GM12801 (cell line): Measurements from ENCODE around the gene GPHN.

Source experiments
- TF ChIP-seq, protein P1 (sequence below): IDR thresholded peaks from one replicate; pipeline ENCODE4 v1.5.1; 2011; ENCODE audit warnings: control low read depth; ENCODE audit not compliant: insufficient read length; ENCODE audit errors: extremely low read depth

GPHN gene

GRCh38 chr14:66859063-66859671, 351.2 kb downstream of the GPHN start:
- TF ChIP-seq, protein P1, sequence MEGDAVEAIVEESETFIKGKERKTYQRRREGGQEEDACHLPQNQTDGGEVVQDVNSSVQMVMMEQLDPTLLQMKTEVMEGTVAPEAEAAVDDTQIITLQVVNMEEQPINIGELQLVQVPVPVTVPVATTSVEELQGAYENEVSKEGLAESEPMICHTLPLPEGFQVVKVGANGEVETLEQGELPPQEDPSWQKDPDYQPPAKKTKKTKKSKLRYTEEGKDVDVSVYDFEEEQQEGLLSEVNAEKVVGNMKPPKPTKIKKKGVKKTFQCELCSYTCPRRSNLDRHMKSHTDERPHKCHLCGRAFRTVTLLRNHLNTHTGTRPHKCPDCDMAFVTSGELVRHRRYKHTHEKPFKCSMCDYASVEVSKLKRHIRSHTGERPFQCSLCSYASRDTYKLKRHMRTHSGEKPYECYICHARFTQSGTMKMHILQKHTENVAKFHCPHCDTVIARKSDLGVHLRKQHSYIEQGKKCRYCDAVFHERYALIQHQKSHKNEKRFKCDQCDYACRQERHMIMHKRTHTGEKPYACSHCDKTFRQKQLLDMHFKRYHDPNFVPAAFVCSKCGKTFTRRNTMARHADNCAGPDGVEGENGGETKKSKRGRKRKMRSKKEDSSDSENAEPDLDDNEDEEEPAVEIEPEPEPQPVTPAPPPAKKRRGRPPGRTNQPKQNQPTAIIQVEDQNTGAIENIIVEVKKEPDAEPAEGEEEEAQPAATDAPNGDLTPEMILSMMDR: no peak

DNA sequence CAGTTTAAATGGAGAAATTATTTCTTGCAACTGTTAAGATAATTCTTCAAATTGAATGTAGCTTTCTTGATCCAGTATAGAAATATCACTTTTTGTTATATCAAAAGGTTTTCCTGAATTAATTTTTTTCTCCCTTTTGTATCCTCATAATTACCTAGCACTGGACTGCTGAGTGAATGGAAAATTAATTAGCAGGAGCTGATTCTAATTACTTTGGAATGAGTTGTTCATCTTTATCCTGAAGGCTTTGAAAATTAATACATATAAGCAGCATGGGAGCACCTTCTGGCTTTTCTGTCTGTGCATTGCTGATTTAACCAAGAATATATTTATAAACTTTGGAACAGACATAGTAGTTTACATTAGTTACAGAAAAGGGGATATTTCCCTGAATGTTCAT, 373.6 kb downstream of the GPHN start:
- TF ChIP-seq, protein P1: no peak

GRCh38 chr14:66884149-66884548, 376.2 kb downstream of the GPHN start:
- TF ChIP-seq, protein P1: no peak

- TF ChIP-seq, protein P1: no peak
Observed at GRCh38 chr14:66900719-66901118, 392.8 kb downstream of the GPHN start.

DNA sequence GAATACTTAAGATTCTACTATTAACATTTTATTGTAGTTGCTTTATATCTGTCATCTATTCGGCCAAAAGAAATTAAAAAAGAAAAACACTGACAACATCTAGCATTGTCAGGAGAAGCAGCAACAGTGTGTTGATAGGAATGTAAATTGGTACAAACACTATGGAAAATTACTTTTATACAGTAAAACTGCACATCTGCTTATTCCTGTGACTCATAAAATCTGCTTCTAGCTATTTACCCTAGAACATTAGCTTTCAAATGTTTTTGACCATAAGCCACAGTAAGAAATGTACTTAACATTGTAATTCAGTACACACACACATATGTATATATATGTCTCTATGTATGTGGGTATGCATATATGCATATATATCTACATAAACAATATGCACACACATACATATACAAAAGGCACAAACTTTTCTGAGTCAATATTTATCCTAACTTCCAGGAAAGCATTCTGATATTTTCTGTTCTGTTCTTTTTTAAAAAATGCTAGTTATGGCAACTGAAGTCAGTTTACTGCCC, 402.4 kb downstream of the GPHN start:
- TF ChIP-seq, protein P1: no peak

DNA sequence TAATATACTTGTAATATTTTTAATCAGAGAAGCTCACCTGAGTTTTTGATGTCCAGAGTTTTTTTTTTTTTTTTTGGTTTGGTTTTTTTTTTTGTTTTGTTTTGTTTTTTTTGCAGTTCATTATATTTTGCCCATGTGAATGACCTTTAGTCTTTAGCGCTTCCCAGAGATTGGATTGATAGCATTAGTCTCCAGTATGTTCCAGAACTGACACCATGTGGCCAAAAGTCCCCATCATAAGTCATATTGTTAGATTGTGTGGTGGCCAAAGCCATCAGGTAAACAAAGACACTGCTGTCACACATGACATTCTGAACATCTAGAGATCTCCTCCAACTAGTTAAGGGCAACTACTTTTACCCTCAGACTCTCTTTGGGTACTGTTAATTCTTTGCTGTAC, 408.5 kb downstream of the GPHN start:
- TF ChIP-seq, protein P1: no peak

GRCh38 chr14:66918527-66918926, 410.6 kb downstream of the GPHN start:
- TF ChIP-seq, protein P1: no peak
